K562 (cell line): ENCODE results near the gene NDUFA7. TPM values are rescaled to one million over a fixed set of nuclear protein-coding genes. Genes with fewer than 3 reads are reported as not detected.

ENCODE experiments used
- ATAC-seq: fragments of 200-7000 bp; cut with Tn5 transposase; 3 replicates; pipeline ENCODE4 v1.9.1; 2020; ENCODE audit warnings: moderate library complexity
- BruUV-seq: library from RNA; stranded (reverse); fragments of 400-500 nt; replicated peaks from 2 replicates; lab custom pipeline; 2021; lab: Mats Ljungman, UMichigan
- CTCF ChIA-PET: fragments of 300-600 bp; formaldehyde crosslinking; extraction: SDS; loops from one replicate; lab custom pipeline; 2021; ENCODE audit warnings: low intra/inter-chr PET ratio; lab: Yijun Ruan, JAX
- POLR2A ChIA-PET: fragments of 300-600, 350-650 bp; sonication (Branson Sonifier 250); formaldehyde crosslinking; extraction: SDS; loops from one replicate; lab custom pipeline; 2021; ENCODE audit warnings: antibody characterized with exemption, inconsistent platforms; lab: Yijun Ruan, JAX
- DNase-seq, 4 experiments: peaks; one replicate each; pipeline versions ENCODE4 v3.0.0 to v3.0.0-alpha.2; 2011 to 2018; ENCODE audit warnings: low spot score in 3 of 4, mixed read lengths in 3 of 4; ENCODE audit errors: extremely low read depth in 1 of 4
- FAIRE-seq: peaks from 2 replicates; lab custom pipeline; 2011; peaks lifted over from hg19 to GRCh38; lab: Jason Lieb, UNC
- H2AFZ ChIP-seq: 2 replicates; pipeline ENCODE4 v1.6.0; 2011; ENCODE audit warnings: low read depth, low read length, control low read depth, inconsistent platforms
- H3K27ac ChIP-seq: fragments of 200-600 bp; 3 replicates; pipeline ENCODE4 v1.8.0; 2011; ENCODE audit warnings: low read depth, mild to moderate bottlenecking, control low read depth, inconsistent platforms, low read length, moderate library complexity, mixed read lengths; ENCODE audit errors: extremely low read depth
- H3K27me3 ChIP-seq, 2 experiments: fragments of 300-600 bp in 1 of 2; 2 replicates in 1 of 2; 3 replicates in 1 of 2; pipeline versions ENCODE4 v1.6.0 to v1.8.0; 2011; ENCODE audit warnings: inconsistent platforms in 2 of 2, low read length in 2 of 2, mild to moderate bottlenecking in 1 of 2, mixed read lengths in 1 of 2, moderate library complexity in 1 of 2; ENCODE audit not compliant: control insufficient read depth in 2 of 2, insufficient read depth in 2 of 2
- H3K36me3 ChIP-seq: fragments of 300-600 bp; 3 replicates; pipeline ENCODE4 v1.8.0; 2011; ENCODE audit warnings: mild to moderate bottlenecking, low read length, inconsistent platforms; ENCODE audit not compliant: control insufficient read depth, insufficient read depth
- H3K4me1 ChIP-seq, 2 experiments: fragments of 200-600 bp in 1 of 2; replicated peaks in 1 of 2; 2 replicates in 1 of 2; 3 replicates in 1 of 2; pipeline versions ENCODE4 v1.5.1 to v1.8.0; 2011; ENCODE audit warnings: inconsistent platforms in 2 of 2, low read length in 2 of 2, mild to moderate bottlenecking in 1 of 2, mixed read lengths in 1 of 2, moderate library complexity in 1 of 2; ENCODE audit not compliant: control insufficient read depth in 2 of 2, insufficient read depth in 2 of 2
- H3K4me2 ChIP-seq: 2 replicates; pipeline ENCODE4 v1.6.1; 2011; ENCODE audit warnings: low read length, control low read depth, inconsistent platforms, mixed read lengths; ENCODE audit not compliant: insufficient read depth
- H3K4me3 ChIP-seq: fragments of 200-600 bp; sonication (generic), shearing (Covaris generic); 2 replicates; pipeline ENCODE4 v1.5.1; 2016; ENCODE audit warnings: control low read depth, inconsistent platforms
- H3K79me2 ChIP-seq: fragments of 200-600 bp; 3 replicates; pipeline ENCODE4 v1.8.0; 2011; ENCODE audit warnings: low read length, inconsistent platforms; ENCODE audit not compliant: control insufficient read depth, insufficient read depth
- H3K9ac ChIP-seq, 2 experiments: 2 replicates each; pipeline versions ENCODE4 v1.6.0 to v1.6.1; 2011; ENCODE audit warnings: low read depth in 2 of 2, low read length in 2 of 2, control low read depth in 1 of 2, inconsistent platforms in 1 of 2, mild to moderate bottlenecking in 1 of 2, mixed read lengths in 1 of 2; ENCODE audit not compliant: insufficient read depth in 1 of 2
- H3K9me1 ChIP-seq: one replicate; pipeline ENCODE4 v1.6.0; 2011; ENCODE audit warnings: inconsistent platforms, mild to moderate bottlenecking, low read length, moderate library complexity; ENCODE audit not compliant: control insufficient read depth, insufficient read depth
- H3K9me3 ChIP-seq: replicated peaks from 2 replicates; pipeline ENCODE4 v1.5.1; 2011; ENCODE audit warnings: low read depth, low read length, inconsistent platforms; ENCODE audit not compliant: control insufficient read depth, insufficient read depth
- H4K20me1 ChIP-seq: replicated peaks from 2 replicates; pipeline ENCODE4 v1.6.1; 2011; ENCODE audit warnings: low read length, inconsistent platforms, mixed read lengths; ENCODE audit not compliant: control insufficient read depth, insufficient read depth
- ATF3 ChIP-seq, 2 experiments: fragments of 450-650 bp in 1 of 2; sonication (generic) in 1 of 2; formaldehyde crosslinking in 1 of 2; IDR thresholded peaks in 1 of 2; conservative IDR thresholded peaks in 1 of 2; 2 replicates each; pipeline versions ENCODE4 v1.6.1 to v1.8.1; 2016 to 2023; ENCODE audit warnings: mild to moderate bottlenecking in 2 of 2, moderate library complexity in 2 of 2, inconsistent platforms in 1 of 2, missing genetic modification reagents in 1 of 2
- ATF7 ChIP-seq: fragments of 450-650 bp; IDR thresholded peaks from 2 replicates; pipeline ENCODE4 v1.7.1; 2014; ENCODE audit warnings: mild to moderate bottlenecking, moderate library complexity
- BCOR ChIP-seq: fragments of 450-650 bp; IDR thresholded peaks from 2 replicates; pipeline ENCODE4 v1.6.1; 2016
- BDP1 ChIP-seq: IDR thresholded peaks from 3 replicates; pipeline ENCODE4 v1.6.1; 2011; ENCODE audit not compliant: insufficient read length, insufficient read depth
- CEBPG ChIP-seq, 3 experiments: fragments of 200-800 bp in 1 of 3; sonication (Bioruptor generic) in 1 of 3; sonication (generic) in 1 of 3; formaldehyde crosslinking in 1 of 3; IDR thresholded peaks in 2 of 3; conservative IDR thresholded peaks in 1 of 3; 2 replicates each; pipeline versions ENCODE4 v1.6.1 to v1.8.0; 2016 to 2022; ENCODE audit warnings: missing compliant biosample characterization in 2 of 3, missing genetic modification characterization in 2 of 3, mild to moderate bottlenecking in 1 of 3, missing genetic modification reagents in 1 of 3
- CLOCK ChIP-seq: fragments of 250-450 bp; sonication (Bioruptor Pico); IDR thresholded peaks from 2 replicates; pipeline ENCODE4 v1.4.0; 2020; ENCODE audit warnings: mild to moderate bottlenecking, moderate library complexity, borderline replicate concordance
- IRF2 ChIP-seq: sonication (generic); formaldehyde crosslinking; IDR thresholded peaks from 2 replicates; pipeline ENCODE4 v1.8.1; 2022; ENCODE audit warnings: mild to moderate bottlenecking, missing genetic modification reagents
- MEF2D ChIP-seq: conservative IDR thresholded peaks from 2 replicates; pipeline ENCODE4 v1.6.1; 2016; ENCODE audit warnings: low read depth, missing genetic modification characterization, missing compliant biosample characterization
- NR2C2 ChIP-seq, 2 experiments: fragments of 200-800 bp in 1 of 2; sonication (Bioruptor generic) in 1 of 2; sonication (generic) in 1 of 2; formaldehyde crosslinking in 1 of 2; IDR thresholded peaks; 2 replicates each; pipeline versions ENCODE4 v1.6.1 to v1.8.0; 2016 to 2022; ENCODE audit warnings: mild to moderate bottlenecking in 1 of 2, missing compliant biosample characterization in 1 of 2, missing genetic modification characterization in 1 of 2, missing genetic modification reagents in 1 of 2
- NRF1 ChIP-seq, 2 experiments: fragments of 450-650 bp; IDR thresholded peaks in 1 of 2; conservative IDR thresholded peaks in 1 of 2; 2 replicates each; pipeline ENCODE4 v1.6.1; 2014; ENCODE audit warnings: mild to moderate bottlenecking in 2 of 2
- RBM22 ChIP-seq: fragments of 200-400 bp; formaldehyde crosslinking; IDR thresholded peaks from 2 replicates; pipeline ENCODE4 v1.6.1; 2018; ENCODE audit warnings: low read length, low read depth; ENCODE audit not compliant: poor library complexity, severe bottlenecking
- RBM25 ChIP-seq: fragments of 200-400 bp; formaldehyde crosslinking; IDR thresholded peaks from 2 replicates; pipeline ENCODE4 v1.6.1; 2018; ENCODE audit warnings: low read length, low read depth, moderate library complexity; ENCODE audit not compliant: severe bottlenecking
- TFAP4 ChIP-seq: sonication (generic); formaldehyde crosslinking; IDR thresholded peaks from 2 replicates; pipeline ENCODE4 v1.8.0; 2022; ENCODE audit warnings: missing genetic modification reagents, mild to moderate bottlenecking, moderate library complexity, borderline replicate concordance
- ZFP36 ChIP-seq: fragments of 150-350 bp; IDR thresholded peaks from 2 replicates; pipeline ENCODE4 v1.6.1; 2018; ENCODE audit warnings: low read length, low read depth; ENCODE audit not compliant: partially characterized antibody
- WGBS: fragments of 100-300 bp; shearing (Covaris generic); methylation state at CpG from one replicate; pipeline ENCODE4 v1.1.6; 2016; ENCODE audit warnings: low coverage, mixed read lengths; ENCODE audit not compliant: insufficient coverage; ENCODE audit errors: missing lambda C conversion rate; 5-methylcytosine and 5-hydroxymethylcytosine counted together
- in situ Hi-C: fragments of 300-500 bp; cut with MboI; formaldehyde crosslinking; loops from 4 replicates; pipeline ENCODE4 v1.15.0; 2018; ENCODE audit warnings: inconsistent platforms, mixed read lengths
- intact Hi-C: fragments of 100-400 bp; cut with micrococcal nuclease; formaldehyde crosslinking; loops from 2 replicates; pipeline ENCODE4 v1.14.2; 2022
- polyA plus RNA-seq, 8 experiments: library from polyadenylated mRNA; depleted of rRNA in 4 of 8; stranded (reverse) in 5 of 8; unstranded in 3 of 8; fragments of >200 nt; fragmentation: Nextera tagmentation in 2 of 8; fragmentation: Illumina TruSeq in 1 of 8; extraction: Ambion mirVana in 2 of 8; extraction: Trizol in 1 of 8; gene quantifications; 2 replicates each; pipeline versions ENCODE4 v1.2.1 to v1.2.3, GENCODE V29; 2011 to 2014; ENCODE audit warnings: inconsistent platforms in 1 of 8, missing spikeins in 1 of 8
- total RNA-seq, 7 experiments: library from RNA; depleted of rRNA in 6 of 7; stranded (reverse); fragments of >200 nt in 6 of 7; fragmentation: Illumina TruSeq in 2 of 7; extraction: Trizol in 2 of 7; gene quantifications; 2 replicates each; pipeline versions ENCODE4 v1.2.1 to v1.2.3, GENCODE V29; 2011 to 2021; ENCODE audit warnings: low replicate concordance in 1 of 7

The NDUFA7 gene
- total and polyA plus RNA-seq, 9 of the 15 experiments (the other 6 are each of a cell fraction or from before 2014, with no cell fraction given) = 70.8 to 348 (median 142) TPM

GRCh38 chr19:8340341-8341096 is 19.3 kb upstream of the NDUFA7 start (continued):
- TF ChIP-seq ATF3 (IDR thresholded peaks at IDR 0.05) (peak; percentile 78), ATF3 (CRISPR knock-in tag; conservative IDR thresholded peaks at IDR 0.05) (no peak), CEBPG (CRISPR knock-in tag; IDR thresholded peaks at IDR 0.05) (peak; percentile 62; the same call in 1 of the 2 replicates), CEBPG (tag; conservative IDR thresholded peaks at IDR 0.05 in 1 of 2, IDR thresholded peaks at IDR 0.05 in 1 of 2) (peak in 1 of 2 experiments; percentile 63; a peak in 2 of 4 replicates), TFAP4 (CRISPR knock-in tag) (peak; percentile 80), NR2C2 (CRISPR knock-in tag; IDR thresholded peaks at IDR 0.05) (no peak), NR2C2 (tag; IDR thresholded peaks at IDR 0.05) (peak; percentile 17; the same call in 1 of the 2 replicates), ATF7 (peak; percentile 61)

- intact Hi-C loops (no loop called here), in situ Hi-C loops (no loop called here)
- DNase-seq = peak in 1 of 4 experiments; percentile 3
- ChIA-PET CTCF (no interaction called here), POLR2A (no interaction called here)
- Histone ChIP-seq H3K27me3 (peaks cover 7 to 27% of the 10 kb centered on the region in 2 experiments; a peak in 4 of 5 replicates), H3K4me3 (no peak overlapping the region), H2AFZ (no peak overlapping the region), H3K9ac (no peak overlapping the region), H3K4me2 (no peak overlapping the region), H3K36me3 (no peaks in the 10 kb centered on the region), H3K27ac (no peak overlapping the region), H4K20me1 (no peaks in the 10 kb centered on the region), H3K4me1 (peaks cover 0 to 49% of the 10 kb centered on the region in 2 experiments; a peak in 3 of 5 replicates), H3K9me3 (no peaks in the 10 kb centered on the region), H3K9me1 (no peaks in the 10 kb centered on the region), H3K79me2 (no peaks in the 10 kb centered on the region)
- no peak for FAIRE-seq
- WGBS = 71% methylated on average over 4 of the region's 6 CpGs
- no TSS peak for BruUV-seq
- no peak for ATAC-seq
- no peak for TF ChIP-seq MEF2D
- TF ChIP-seq ZFP36 = no peak
- TF ChIP-seq RBM22 = no peak
- no peak for TF ChIP-seq BDP1
- no peak for TF ChIP-seq BCOR
- no peak for TF ChIP-seq CLOCK (CRISPR knock-in tag)
- no peak for TF ChIP-seq NRF1 (conservative IDR thresholded peaks at IDR 0.05 in 1 of 2, IDR thresholded peaks at IDR 0.05 in 1 of 2)
- TF ChIP-seq RBM25 = no peak
- no peak for TF ChIP-seq IRF2 (CRISPR knock-in tag)
Observed at GRCh38 chr19:8338835-8339234, 17.7 kb upstream of the NDUFA7 start.
